GM21367 (cell line): ENCODE data around the gene SCEL.

Experiments
- ATAC-seq: cut with Tn5 transposase; IDR thresholded peaks from one replicate; pipeline ENCODE4 v1.9.1; 2021; ENCODE audit not compliant: unreplicated experiment

SCEL gene

GRCh38 chr13:77521595-77522367, 13.7 kb upstream of the SCEL start:
- no peak for ATAC-seq

- ATAC-seq: no peak
These were observed 13.1 kb upstream of the SCEL start for GRCh38 chr13:77522444-77522843.

GRCh38 chr13:77523386-77523785, 12.1 kb upstream of the SCEL start:
- ATAC-seq: no peak

- peak; percentile 37 for ATAC-seq
These were observed 11.4 kb upstream of the SCEL start for GRCh38 chr13:77523834-77524728.

GRCh38 chr13:77528414-77528813, 7.1 kb upstream of the SCEL start:
- ATAC-seq: no peak

- peak; percentile 73 for ATAC-seq
These were observed 6.5 kb upstream of the SCEL start for GRCh38 chr13:77528834-77529500.

- ATAC-seq: no peak
These were observed 6.0 kb upstream of the SCEL start for GRCh38 chr13:77529501-77529840.

- ATAC-seq: no peak
These were observed 4.6 kb upstream of the SCEL start for GRCh38 chr13:77530875-77531274.

GRCh38 chr13:77532983-77533382, 2.5 kb upstream of the SCEL start:
- no peak for ATAC-seq

GRCh38 chr13:77533875-77534788, 1.4 kb upstream of the SCEL start:
- no peak for ATAC-seq

- ATAC-seq: no peak
These were observed 852 bp downstream of the SCEL start for GRCh38 chr13:77536358-77536757.

GRCh38 chr13:77537289-77537919, 1.9 kb downstream of the SCEL start:
- ATAC-seq: no peak

GRCh38 chr13:77543711-77544110, 8.2 kb downstream of the SCEL start:
- ATAC-seq: no peak

- ATAC-seq: no peak
These were observed 8.8 kb downstream of the SCEL start for GRCh38 chr13:77544355-77544754.

GRCh38 chr13:77544758-77545338, 9.3 kb downstream of the SCEL start:
- peak; percentile 76 for ATAC-seq

GRCh38 chr13:77545626-77546412, 10.3 kb downstream of the SCEL start:
- no peak for ATAC-seq

- no peak for ATAC-seq
These were observed 12.6 kb downstream of the SCEL start for GRCh38 chr13:77548095-77548494.

- no peak for ATAC-seq
These were observed 13.1 kb downstream of the SCEL start for GRCh38 chr13:77548594-77548993.

- no peak for ATAC-seq
These were observed 18.6 kb downstream of the SCEL start for GRCh38 chr13:77554069-77554468.
